OCI-LY1 (cell line): ENCODE measurements around the gene HOXA7.

ENCODE experiments used
- H2AFZ ChIP-seq: fragments of 200-600 bp; sonication (generic), shearing (Covaris generic); 2 replicates; pipeline ENCODE4 v1.6.0; 2014; ENCODE audit warnings: antibody characterized with exemption, mild to moderate bottlenecking, low read length
- H3F3A ChIP-seq: fragments of 200-600 bp; sonication (generic), shearing (Covaris generic); 2 replicates; pipeline ENCODE4 v1.6.0; 2014; ENCODE audit warnings: mild to moderate bottlenecking, antibody characterized with exemption, low read length, moderate library complexity; ENCODE audit not compliant: insufficient read depth
- H3K27ac ChIP-seq: fragments of 200-600 bp; sonication (generic); 2 replicates; pipeline ENCODE4 v1.5.1; 2014; ENCODE audit warnings: low read length, mixed run types, mild to moderate bottlenecking, low read depth; ENCODE audit not compliant: poor library complexity, severe bottlenecking
- H3K27me3 ChIP-seq: fragments of 200-600 bp; sonication (generic); 2 replicates; pipeline ENCODE4 v1.6.0; 2014; ENCODE audit warnings: antibody characterized with exemption, mild to moderate bottlenecking, low read length, moderate library complexity; ENCODE audit not compliant: insufficient read depth
- H3K36me3 ChIP-seq: fragments of 200-600 bp; sonication (generic); 2 replicates; pipeline ENCODE4 v1.6.1; 2014; ENCODE audit warnings: mild to moderate bottlenecking, antibody characterized with exemption, low read length, moderate library complexity, mixed read lengths; ENCODE audit not compliant: insufficient read depth
- H3K4me1 ChIP-seq: fragments of 200-600 bp; sonication (generic); 2 replicates; pipeline ENCODE4 v1.5.1; 2014; ENCODE audit warnings: mild to moderate bottlenecking, low read length, moderate library complexity; ENCODE audit not compliant: insufficient read depth, severe bottlenecking
- H3K4me2 ChIP-seq: fragments of 200-600 bp; sonication (generic), shearing (Covaris generic); 2 replicates; pipeline ENCODE4 v1.6.1; 2014; ENCODE audit warnings: low read length
- H3K4me3 ChIP-seq: fragments of 200-600 bp; sonication (generic); 2 replicates; pipeline ENCODE4 v1.5.1; 2014; ENCODE audit warnings: low read length, low read depth, mild to moderate bottlenecking, mixed read lengths; ENCODE audit not compliant: poor library complexity, severe bottlenecking
- H3K79me2 ChIP-seq: fragments of 200-600 bp; shearing (Covaris generic); 2 replicates; pipeline ENCODE4 v1.6.1; 2016; ENCODE audit warnings: mixed run types, low read length, mixed read lengths; ENCODE audit not compliant: insufficient read depth
- H3K9ac ChIP-seq: fragments of 200-600 bp; sonication (generic), shearing (Covaris generic); 2 replicates; pipeline ENCODE4 v1.6.1; 2014; ENCODE audit warnings: mild to moderate bottlenecking, low read length, mixed read lengths
- H3K9me2 ChIP-seq: fragments of 200-600 bp; sonication (generic), shearing (Covaris generic); 2 replicates; pipeline ENCODE4 v1.6.1; 2014; ENCODE audit warnings: low read depth, mild to moderate bottlenecking, low read length, mixed read lengths
- H3K9me3 ChIP-seq: fragments of 200-600 bp; shearing (Covaris generic); 2 replicates; pipeline ENCODE4 v1.6.1; 2014; ENCODE audit warnings: low read length, mixed read lengths
- H4K20me1 ChIP-seq: fragments of 200-600 bp; sonication (generic), shearing (Covaris generic); 2 replicates; pipeline ENCODE4 v1.6.0; 2016; ENCODE audit warnings: mild to moderate bottlenecking, low read length; ENCODE audit not compliant: insufficient read depth
- EZH2 ChIP-seq: fragments of 200-600 bp; sonication (generic), shearing (Covaris generic); IDR thresholded peaks from 2 replicates; pipeline ENCODE4 v1.8.0; 2017; ENCODE audit warnings: borderline replicate concordance, mixed run types, mild to moderate bottlenecking, antibody characterized with exemption, low read length, moderate library complexity, mixed read lengths
- TF ChIP-seq, protein P1 (sequence below): fragments of 200-600 bp; sonication (generic), shearing (Covaris generic); IDR thresholded peaks from 2 replicates; pipeline ENCODE4 v1.5.1; 2017; ENCODE audit warnings: mild to moderate bottlenecking, antibody characterized with exemption, low read length, moderate library complexity, mixed read lengths

HOXA7 gene

DNA sequence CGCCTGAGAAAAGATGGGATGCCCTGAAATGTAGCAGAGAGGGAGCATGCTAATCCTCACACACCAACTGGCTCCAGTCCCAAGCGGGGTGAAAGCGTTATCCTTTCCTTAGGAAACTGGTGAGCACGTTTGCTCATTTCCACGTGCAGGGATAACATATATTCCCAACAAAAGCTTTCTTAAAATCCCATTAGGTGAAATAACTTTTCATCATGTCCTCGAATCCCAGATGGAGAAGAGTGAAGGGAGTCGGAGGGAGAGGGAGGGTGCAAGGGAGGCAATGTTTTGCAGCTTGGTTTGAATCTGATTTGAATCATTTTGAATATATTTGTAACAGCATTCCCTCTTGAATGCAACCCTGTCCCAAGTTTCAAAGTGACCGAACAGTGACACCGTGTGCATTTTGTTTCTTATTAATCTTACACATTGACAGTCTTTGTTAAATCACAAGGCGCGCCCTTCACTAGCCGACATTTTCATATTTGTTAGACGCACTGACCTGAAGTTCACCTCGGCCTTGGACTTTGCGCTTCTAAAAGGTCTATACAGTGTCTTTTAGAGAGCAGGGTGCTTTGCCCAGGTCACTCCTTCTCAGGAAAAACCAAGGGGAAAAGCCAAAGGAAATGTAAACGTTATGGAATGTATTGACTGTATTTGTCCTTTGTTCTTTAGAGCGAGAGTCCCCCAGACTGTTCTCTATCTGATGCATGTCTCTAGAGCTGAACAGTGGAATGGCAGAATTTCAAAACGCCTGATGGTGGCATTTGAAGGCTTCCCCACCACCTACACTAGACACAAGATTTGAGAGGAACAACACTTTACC is 22.9 kb downstream of the HOXA7 start:
- Histone ChIP-seq H3K36me3 (no peaks in the 10 kb centered on the region), H3K4me1 (no peaks in the 10 kb centered on the region), H3K9me3 (no peaks in the 10 kb centered on the region), H3K4me2 (no peak overlapping the region), H3K4me3 (no peak overlapping the region), H4K20me1 (no peaks in the 10 kb centered on the region), H3F3A (no peaks in the 10 kb centered on the region), H3K9me2 (no peaks in the 10 kb centered on the region), H3K27me3 (no peaks in the 10 kb centered on the region), H3K79me2 (no peaks in the 10 kb centered on the region), H3K27ac (no peak overlapping the region), H2AFZ (no peak overlapping the region), H3K9ac (no peak overlapping the region)
- TF ChIP-seq, protein P1, sequence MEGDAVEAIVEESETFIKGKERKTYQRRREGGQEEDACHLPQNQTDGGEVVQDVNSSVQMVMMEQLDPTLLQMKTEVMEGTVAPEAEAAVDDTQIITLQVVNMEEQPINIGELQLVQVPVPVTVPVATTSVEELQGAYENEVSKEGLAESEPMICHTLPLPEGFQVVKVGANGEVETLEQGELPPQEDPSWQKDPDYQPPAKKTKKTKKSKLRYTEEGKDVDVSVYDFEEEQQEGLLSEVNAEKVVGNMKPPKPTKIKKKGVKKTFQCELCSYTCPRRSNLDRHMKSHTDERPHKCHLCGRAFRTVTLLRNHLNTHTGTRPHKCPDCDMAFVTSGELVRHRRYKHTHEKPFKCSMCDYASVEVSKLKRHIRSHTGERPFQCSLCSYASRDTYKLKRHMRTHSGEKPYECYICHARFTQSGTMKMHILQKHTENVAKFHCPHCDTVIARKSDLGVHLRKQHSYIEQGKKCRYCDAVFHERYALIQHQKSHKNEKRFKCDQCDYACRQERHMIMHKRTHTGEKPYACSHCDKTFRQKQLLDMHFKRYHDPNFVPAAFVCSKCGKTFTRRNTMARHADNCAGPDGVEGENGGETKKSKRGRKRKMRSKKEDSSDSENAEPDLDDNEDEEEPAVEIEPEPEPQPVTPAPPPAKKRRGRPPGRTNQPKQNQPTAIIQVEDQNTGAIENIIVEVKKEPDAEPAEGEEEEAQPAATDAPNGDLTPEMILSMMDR = no peak
- no peak for TF ChIP-seq EZH2

DNA sequence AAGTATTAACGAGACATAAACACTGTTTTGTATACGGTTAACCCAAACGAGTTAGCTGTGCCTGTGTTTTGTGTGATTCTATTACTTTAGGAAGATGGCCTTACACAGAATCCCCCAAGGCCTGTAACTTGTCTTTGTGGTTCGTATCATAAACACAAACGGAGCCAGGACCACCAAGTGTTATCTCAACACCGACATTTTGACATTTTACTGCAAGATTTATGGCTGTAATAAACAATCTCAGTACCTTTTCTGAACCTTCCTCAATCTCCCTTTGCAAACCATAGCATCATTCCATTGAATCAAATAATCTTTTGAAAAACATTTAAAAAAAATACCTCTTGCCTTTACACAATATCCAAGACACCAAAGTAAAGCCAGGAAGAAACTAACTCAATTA is 23.5 kb downstream of the HOXA7 start:
- no peaks in the 10 kb centered on the region for H4K20me1 ChIP-seq
- H3K27me3 ChIP-seq = no peaks in the 10 kb centered on the region
- no peaks in the 10 kb centered on the region for H3K9me3 ChIP-seq
- H3K4me1 ChIP-seq = no peaks in the 10 kb centered on the region
- no peaks in the 10 kb centered on the region for H3F3A ChIP-seq
- no peak overlapping the region for H2AFZ ChIP-seq
- TF ChIP-seq, protein P1 = no peak
- TF ChIP-seq EZH2 = no peak
- H3K9me2 ChIP-seq = no peaks in the 10 kb centered on the region
- no peak overlapping the region for H3K4me3 ChIP-seq
- H3K4me2 ChIP-seq = no peak overlapping the region
- H3K79me2 ChIP-seq = no peaks in the 10 kb centered on the region
- no peak overlapping the region for H3K27ac ChIP-seq
- H3K9ac ChIP-seq = no peak overlapping the region
- no peaks in the 10 kb centered on the region for H3K36me3 ChIP-seq

DNA sequence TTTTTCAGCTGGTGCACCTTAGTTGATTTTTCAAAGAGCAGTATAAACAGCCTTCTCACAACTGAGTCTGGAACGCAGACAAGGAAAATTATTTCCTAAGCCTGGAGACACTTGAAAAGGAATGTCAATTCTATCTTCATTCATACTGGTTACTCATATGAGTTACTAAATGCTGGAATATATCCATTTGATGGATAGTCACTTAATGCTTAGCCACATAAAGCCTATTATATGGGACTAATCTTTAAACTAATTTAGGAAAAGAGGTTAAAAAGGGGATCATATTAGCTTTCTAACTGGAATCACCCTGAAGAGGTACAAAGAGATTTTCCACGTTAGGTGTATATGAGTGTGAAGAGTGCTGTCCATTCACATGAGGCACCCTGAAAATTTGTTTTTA is 24.3 kb downstream of the HOXA7 start:
- Histone ChIP-seq H3K9me3 (no peaks in the 10 kb centered on the region), H2AFZ (no peak overlapping the region), H3K4me1 (no peaks in the 10 kb centered on the region), H3K36me3 (no peaks in the 10 kb centered on the region), H3K4me3 (no peak overlapping the region), H4K20me1 (no peaks in the 10 kb centered on the region), H3K79me2 (no peaks in the 10 kb centered on the region), H3F3A (no peaks in the 10 kb centered on the region), H3K9me2 (no peaks in the 10 kb centered on the region), H3K4me2 (no peak overlapping the region), H3K9ac (no peak overlapping the region), H3K27ac (no peak overlapping the region), H3K27me3 (no peaks in the 10 kb centered on the region)
- no peak for TF ChIP-seq EZH2
- TF ChIP-seq, protein P1 = no peak
